ENCODE data around the gene MCC.

Gene MCC

GRCh38 chr5:113234546-113234945 is 253.7 kb downstream of the MCC start:
- no peaks in the 10 kb centered on the region for H3K27me3 Mint-ChIP-seq
- H3K4me3 Mint-ChIP-seq: no peak overlapping the region
- no peak overlapping the region for H3K27ac Mint-ChIP-seq
- H3K9me3 Mint-ChIP-seq: no peaks in the 10 kb centered on the region
- no peak for ATAC-seq
- peaks cover 5% of the 10 kb centered on the region for H3K4me1 Mint-ChIP-seq
- no peak for DNase-seq

DNA sequence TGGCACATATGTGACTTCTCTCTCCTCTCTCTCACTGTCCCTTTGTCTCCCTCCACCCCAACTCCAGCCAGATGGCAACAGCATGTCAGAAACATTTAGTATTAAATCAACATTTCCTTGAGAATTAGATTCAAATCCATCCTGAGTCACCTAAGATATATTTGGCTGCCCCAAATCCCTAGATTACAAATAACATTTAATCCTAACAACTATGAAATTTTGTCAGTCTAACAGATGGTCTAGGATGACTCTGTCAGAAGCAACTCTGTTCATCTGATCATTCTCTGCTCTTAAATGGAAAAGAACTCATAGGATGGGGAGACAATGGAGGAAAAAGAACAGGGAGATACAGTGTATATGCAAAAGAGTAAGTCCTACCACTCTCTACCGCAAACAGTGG is 254.6 kb downstream of the MCC start:
- H3K4me1 Mint-ChIP-seq: peaks cover 5% of the 10 kb centered on the region
- ATAC-seq: no peak
- H3K4me3 Mint-ChIP-seq: no peak overlapping the region
- H3K27me3 Mint-ChIP-seq: no peaks in the 10 kb centered on the region
- DNase-seq: no peak
- H3K9me3 Mint-ChIP-seq: no peaks in the 10 kb centered on the region
- no peak overlapping the region for H3K27ac Mint-ChIP-seq

DNA sequence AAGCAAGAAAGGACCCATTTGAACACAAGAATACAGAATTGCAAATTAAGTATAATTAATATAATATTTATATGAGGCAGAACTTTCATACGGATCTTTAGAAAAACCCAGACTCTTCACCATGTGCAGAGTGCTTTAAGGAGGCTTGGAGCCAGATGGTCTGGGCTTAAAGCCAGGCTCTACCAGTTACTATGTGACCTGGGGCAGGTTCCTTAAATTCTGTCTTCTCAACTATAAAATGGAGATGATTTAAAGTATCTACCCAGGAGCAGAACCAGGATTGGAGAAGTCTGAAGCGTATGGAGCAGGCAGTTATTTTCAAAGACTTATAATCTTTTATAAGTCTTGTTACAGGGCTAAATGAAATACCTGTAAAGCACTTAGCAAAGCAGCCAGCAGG is 255.6 kb downstream of the MCC start:
- no peak overlapping the region for H3K27ac Mint-ChIP-seq
- DNase-seq (no peak), ATAC-seq (no peak)
- H3K4me3 Mint-ChIP-seq: no peak overlapping the region
- no peaks in the 10 kb centered on the region for H3K27me3 Mint-ChIP-seq
- no peaks in the 10 kb centered on the region for H3K9me3 Mint-ChIP-seq
- peaks cover 2% of the 10 kb centered on the region for H3K4me1 Mint-ChIP-seq

DNA sequence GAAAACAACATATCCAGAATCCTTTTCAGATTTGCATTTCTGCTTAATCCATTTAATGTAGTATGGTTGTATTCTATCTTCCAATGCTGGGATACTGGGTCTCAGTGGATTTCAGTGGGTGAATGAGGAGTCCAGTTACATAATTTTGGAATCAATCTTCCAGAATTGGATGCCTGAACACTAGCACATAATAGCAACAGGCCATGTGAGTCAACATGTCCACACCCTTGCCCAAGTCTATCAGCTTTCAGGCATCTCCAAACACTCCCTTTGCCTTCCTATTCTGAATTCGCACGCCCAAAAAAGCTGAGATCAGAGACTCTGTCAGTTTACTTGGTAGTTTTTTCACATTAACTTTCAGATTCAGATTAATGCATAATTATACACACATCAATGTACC is 256.0 kb downstream of the MCC start:
- DNase-seq (no peak), ATAC-seq (no peak)
- H3K4me1 Mint-ChIP-seq: no peaks in the 10 kb centered on the region
- no peak overlapping the region for H3K4me3 Mint-ChIP-seq
- H3K27me3 Mint-ChIP-seq: no peaks in the 10 kb centered on the region
- no peaks in the 10 kb centered on the region for H3K9me3 Mint-ChIP-seq
- H3K27ac Mint-ChIP-seq: no peak overlapping the region

DNA sequence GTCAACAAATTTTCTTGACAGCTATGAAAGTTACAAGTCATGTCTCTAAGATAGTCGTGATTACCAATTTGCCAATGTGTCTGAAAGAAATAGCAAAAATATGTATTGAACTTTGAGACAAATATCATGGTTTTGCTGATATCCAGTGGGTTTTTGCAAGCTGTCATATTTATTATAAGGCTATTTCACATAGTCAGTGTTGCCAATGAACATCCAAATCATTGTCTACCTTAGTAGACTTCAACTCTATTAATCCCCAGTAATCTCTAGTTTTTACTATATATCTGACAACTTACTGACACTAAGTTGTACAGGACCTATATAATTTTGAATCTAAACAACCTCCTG is 256.6 kb downstream of the MCC start:
- no peaks in the 10 kb centered on the region for H3K27me3 Mint-ChIP-seq
- no peak overlapping the region for H3K27ac Mint-ChIP-seq
- DNase-seq: no peak
- no peaks in the 10 kb centered on the region for H3K4me1 Mint-ChIP-seq
- no peaks in the 10 kb centered on the region for H3K9me3 Mint-ChIP-seq
- ATAC-seq: no peak
- no peak overlapping the region for H3K4me3 Mint-ChIP-seq

- Mint-ChIP-seq H3K9me3 (no peaks in the 10 kb centered on the region), H3K27ac (no peak overlapping the region), H3K4me3 (no peak overlapping the region), H3K4me1 (no peaks in the 10 kb centered on the region), H3K27me3 (no peaks in the 10 kb centered on the region)
- DNase-seq (no peak), ATAC-seq (no peak)
Observed at GRCh38 chr5:113230711-113231652, 257.3 kb downstream of the MCC start.

GRCh38 chr5:113227798-113228197 is 260.5 kb downstream of the MCC start:
- Mint-ChIP-seq H3K27me3 (no peaks in the 10 kb centered on the region), H3K4me3 (no peak overlapping the region), H3K9me3 (no peaks in the 10 kb centered on the region), H3K27ac (no peak overlapping the region), H3K4me1 (no peaks in the 10 kb centered on the region)
- no peak for DNase-seq
- ATAC-seq: no peak

- ATAC-seq (no peak), DNase-seq (no peak)
- no peaks in the 10 kb centered on the region for H3K27me3 Mint-ChIP-seq
- H3K4me1 Mint-ChIP-seq: no peaks in the 10 kb centered on the region
- H3K9me3 Mint-ChIP-seq: no peaks in the 10 kb centered on the region
- no peak overlapping the region for H3K27ac Mint-ChIP-seq
- no peak overlapping the region for H3K4me3 Mint-ChIP-seq
Observed at GRCh38 chr5:113226116-113226736, 262.0 kb downstream of the MCC start.

- H3K4me3 Mint-ChIP-seq: no peak overlapping the region
- no peaks in the 10 kb centered on the region for H3K9me3 Mint-ChIP-seq
- ATAC-seq (no peak), DNase-seq (no peak)
- H3K27ac Mint-ChIP-seq: no peak overlapping the region
- H3K4me1 Mint-ChIP-seq: no peaks in the 10 kb centered on the region
- no peaks in the 10 kb centered on the region for H3K27me3 Mint-ChIP-seq
Observed at GRCh38 chr5:113225259-113225658, 263.0 kb downstream of the MCC start.

DNA sequence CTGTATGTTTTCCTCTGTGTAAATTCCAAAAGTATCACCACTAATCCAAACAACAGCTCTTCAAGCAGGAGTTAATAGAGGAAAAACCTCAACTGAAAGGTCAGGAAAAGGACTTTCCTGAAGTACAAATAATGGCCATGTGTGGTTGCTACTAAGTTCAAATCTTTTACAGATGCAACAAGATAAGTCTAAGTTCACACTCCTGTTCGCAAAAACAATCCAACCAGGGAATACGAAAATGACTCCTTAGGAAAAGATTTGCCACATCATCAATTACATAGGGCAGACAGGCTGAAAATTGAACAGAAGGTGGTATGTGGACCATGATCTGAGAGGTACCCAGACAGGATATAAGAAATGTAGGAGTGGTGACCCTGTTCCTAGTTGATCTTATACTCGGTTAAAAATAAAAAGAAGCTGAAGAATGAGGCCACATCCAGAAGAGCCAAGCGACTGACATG is 263.6 kb downstream of the MCC start:
- no peak overlapping the region for H3K27ac Mint-ChIP-seq

GRCh38 chr5:113223831-113224604 is 264.2 kb downstream of the MCC start:
- ATAC-seq: no peak

More for the DNA sequence above, 263.6 kb downstream of the MCC start:
- H3K9me3 Mint-ChIP-seq: no peaks in the 10 kb centered on the region
- H3K4me3 Mint-ChIP-seq: no peak overlapping the region
- H3K27me3 Mint-ChIP-seq: no peaks in the 10 kb centered on the region
- ATAC-seq (no peak), DNase-seq (no peak)
- no peaks in the 10 kb centered on the region for H3K4me1 Mint-ChIP-seq

GRCh38 chr5:113223315-113223714 is 264.9 kb downstream of the MCC start:
- no peak overlapping the region for H3K4me3 Mint-ChIP-seq
- no peak overlapping the region for H3K27ac Mint-ChIP-seq
- H3K9me3 Mint-ChIP-seq: no peaks in the 10 kb centered on the region
- ATAC-seq: no peak
- H3K4me1 Mint-ChIP-seq: no peaks in the 10 kb centered on the region
- no peaks in the 10 kb centered on the region for H3K27me3 Mint-ChIP-seq
- no peak for DNase-seq

More at GRCh38 chr5:113223831-113224604, 264.2 kb downstream of the MCC start:
- Mint-ChIP-seq H3K9me3 (no peaks in the 10 kb centered on the region), H3K4me3 (no peak overlapping the region), H3K4me1 (no peaks in the 10 kb centered on the region), H3K27ac (no peak overlapping the region), H3K27me3 (no peaks in the 10 kb centered on the region)
- no peak for DNase-seq

DNA sequence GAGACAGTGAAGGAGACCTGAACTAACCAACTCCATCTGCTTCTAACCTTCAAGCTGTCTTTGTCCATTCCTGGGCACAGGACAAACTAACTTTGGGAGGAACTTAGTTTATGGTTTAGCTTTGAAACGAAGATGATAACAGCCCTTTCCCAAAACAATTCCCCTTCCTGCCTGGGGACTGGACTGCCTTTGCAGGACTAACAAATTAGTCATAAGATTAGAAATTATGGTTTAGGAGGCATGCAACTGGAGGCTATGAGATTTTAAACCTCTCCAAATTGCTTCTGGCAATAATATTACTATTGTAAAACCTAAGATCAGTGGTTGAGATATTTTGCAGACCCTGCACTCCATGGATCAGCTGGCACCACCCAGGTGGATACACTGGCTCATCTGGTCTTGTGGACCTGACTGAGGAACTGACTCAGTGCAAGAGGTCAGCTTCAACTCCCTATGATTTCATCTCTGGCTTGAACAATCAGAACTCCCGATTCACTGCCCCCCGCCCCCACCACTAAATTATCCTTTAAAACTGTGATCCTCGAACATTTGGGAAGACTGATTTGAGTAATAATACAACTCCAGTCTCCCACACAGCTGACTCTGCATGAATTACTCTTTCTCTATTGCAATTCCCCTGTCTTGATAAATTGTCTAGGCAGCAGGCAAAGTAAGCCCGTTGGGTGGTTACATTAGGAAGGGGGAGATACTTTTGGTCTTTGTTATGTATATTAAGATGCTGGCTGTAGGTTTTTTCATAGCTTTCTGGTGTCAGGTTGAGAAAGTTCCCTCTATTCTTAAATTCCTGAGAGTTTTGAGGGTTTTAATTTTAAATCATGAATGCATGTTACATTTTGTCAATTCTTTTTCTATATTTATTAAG is 266.7 kb downstream of the MCC start:
- no peak overlapping the region for H3K4me3 Mint-ChIP-seq
- no peaks in the 10 kb centered on the region for H3K4me1 Mint-ChIP-seq
- ATAC-seq: no peak
- no peak for DNase-seq
- no peaks in the 10 kb centered on the region for H3K27me3 Mint-ChIP-seq
- H3K27ac Mint-ChIP-seq: no peak overlapping the region
- no peaks in the 10 kb centered on the region for H3K9me3 Mint-ChIP-seq

DNA sequence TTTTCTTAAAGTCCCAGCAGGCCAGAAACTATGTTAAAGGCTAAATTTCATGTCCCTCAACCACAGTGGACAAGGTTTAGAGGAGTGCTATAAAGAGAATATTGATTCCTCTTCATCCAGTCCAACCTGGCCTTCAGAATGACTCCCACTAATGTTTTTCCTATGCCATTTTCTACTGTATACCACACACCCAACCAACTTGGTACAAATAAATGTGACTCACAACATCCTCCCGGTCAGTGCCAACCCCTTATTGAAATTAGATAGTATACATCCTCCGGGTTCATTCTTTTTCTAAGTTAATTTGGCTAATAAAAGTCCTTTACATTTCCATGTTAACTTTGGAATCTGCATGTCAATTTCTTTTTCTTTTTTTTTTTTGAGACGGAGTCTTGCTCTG is 268.6 kb downstream of the MCC start:
- no peaks in the 10 kb centered on the region for H3K27me3 Mint-ChIP-seq
- ATAC-seq: no peak
- no peak for DNase-seq
- H3K27ac Mint-ChIP-seq: no peak overlapping the region
- H3K4me1 Mint-ChIP-seq: no peaks in the 10 kb centered on the region
- H3K9me3 Mint-ChIP-seq: no peaks in the 10 kb centered on the region
- no peak overlapping the region for H3K4me3 Mint-ChIP-seq

DNA sequence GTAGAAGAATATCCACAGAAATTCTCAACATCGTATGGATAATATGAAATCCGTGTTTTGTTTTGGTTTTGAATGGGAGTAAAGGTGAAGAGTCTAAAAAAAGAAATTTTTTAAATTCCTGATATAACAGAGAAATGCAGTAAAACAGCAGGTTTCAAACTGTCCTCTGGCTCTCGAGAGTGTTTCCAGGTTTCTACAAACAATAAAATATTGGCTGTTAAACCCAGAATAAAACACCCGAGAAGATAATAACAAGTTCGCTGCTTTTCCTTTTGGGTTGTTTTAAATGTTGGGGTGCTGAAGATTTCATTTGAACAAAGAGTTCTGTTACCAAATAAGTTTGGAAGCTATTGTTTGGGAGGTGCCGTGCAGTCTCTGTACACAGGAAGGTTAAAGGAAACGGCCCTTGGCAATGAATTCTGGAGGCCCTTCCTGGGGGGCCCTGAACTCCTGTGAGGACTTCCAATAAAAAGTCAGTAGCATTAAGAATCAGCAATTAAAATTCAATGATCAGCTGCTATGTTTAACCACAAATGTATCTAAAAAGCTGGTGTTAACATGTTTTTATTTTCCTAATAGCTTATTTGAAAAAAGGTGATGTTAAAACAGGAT is 269.2 kb downstream of the MCC start:
- Mint-ChIP-seq H3K4me3 (no peak overlapping the region), H3K9me3 (no peaks in the 10 kb centered on the region), H3K4me1 (no peaks in the 10 kb centered on the region), H3K27me3 (no peaks in the 10 kb centered on the region), H3K27ac (no peak overlapping the region)
- no peak for ATAC-seq
- no peak for DNase-seq
